Kidney (tissue), 14 donors: ENCODE data around the gene RFPL3. TPM values are rescaled to one million over a fixed set of nuclear protein-coding genes. Genes with fewer than 3 reads are reported as not detected.
A peak's percentile ranks its signal among the peaks of the same experiment; 100 is the strongest.

Experiments used
- DNase-seq, 5 donors: peaks; one replicate each; pipeline ENCODE4 v3.0.0-alpha.2; 2013 to 2020
- FAIRE-seq: peaks from 2 replicates; lab custom pipeline; 2012; peaks lifted over from hg19 to GRCh38; lab: Jason Lieb, UNC
- H3K27ac ChIP-seq, 2 donors: one replicate each; pipeline ENCODE4 v1.7.0; 2013; ENCODE audit warnings: low read depth in 2 of 2, low read length in 2 of 2, inconsistent platforms in 1 of 2
- H3K27me3 ChIP-seq: one replicate; pipeline ENCODE4 v1.7.1; 2013; ENCODE audit warnings: low read length, inconsistent platforms; ENCODE audit not compliant: control insufficient read depth, insufficient read depth
- H3K36me3 ChIP-seq, 3 donors: one replicate each; pipeline versions ENCODE4 v1.7.0 to v1.7.1; 2013; ENCODE audit warnings: low read length in 3 of 3, control low read depth in 1 of 3, inconsistent platforms in 1 of 3; ENCODE audit not compliant: insufficient read depth in 3 of 3, control insufficient read depth in 2 of 3
- H3K4me1 ChIP-seq, 3 donors: one replicate each; pipeline versions ENCODE4 v1.7.0 to v1.7.1; 2013; ENCODE audit warnings: low read length in 3 of 3, inconsistent platforms in 1 of 3, low read depth in 1 of 3; ENCODE audit not compliant: control insufficient read depth in 2 of 3, insufficient read depth in 2 of 3
- H3K4me3 ChIP-seq, 3 donors: one replicate each; pipeline versions ENCODE4 v1.7.0 to v1.8.1; 2013; ENCODE audit warnings: low read length in 3 of 3, control low read depth in 1 of 3, inconsistent platforms in 1 of 3
- H3K9ac ChIP-seq, 3 donors: one replicate each; pipeline versions ENCODE4 v1.7.0 to v1.7.1; 2013; ENCODE audit warnings: low read length in 3 of 3, control low read depth in 1 of 3, inconsistent platforms in 1 of 3
- H3K9me3 ChIP-seq, 3 donors: one replicate each; pipeline versions ENCODE4 v1.7.0 to v1.7.1; 2013; ENCODE audit warnings: low read length in 3 of 3, control low read depth in 1 of 3, inconsistent platforms in 1 of 3; ENCODE audit not compliant: control insufficient read depth in 2 of 3, insufficient read depth in 1 of 3
- CTCF ChIP-seq: IDR thresholded peaks from 3 replicates; pipeline ENCODE4 v1.5.1; 2012; ENCODE audit warnings: mild to moderate bottlenecking, moderate library complexity, borderline replicate concordance; ENCODE audit not compliant: insufficient read depth; ENCODE audit errors: extremely low read depth
- intact Hi-C: fragments of 100-400 bp; cut with DNase I; formaldehyde crosslinking; loops from one replicate; pipeline ENCODE4 v1.11.1; 2022
- polyA plus RNA-seq: library from polyadenylated mRNA; stranded (reverse); fragments of 350-450 nt; fragmentation: Illumina TruSeq; extraction: RNeasy Lipid Tissue Mini Kit (QIAGEN cat#74804); gene quantifications from one replicate; pipeline ENCODE4 v1.2.3, GENCODE V29; 2014; ENCODE audit warnings: low read depth, low replicate concordance; ENCODE audit not compliant: insufficient read depth
- total RNA-seq: library from RNA; stranded (reverse); fragmentation: NEBNext Ultra II Directional; extraction: Animal tissue kit (Norgen Biotek cat#: 25700); gene quantifications from one replicate; pipeline ENCODE4 v1.2.1, GENCODE V29; 2021
- donor health status: control.
- donor health status: control.
- donor health status: control.
- donor health status: control.
- donor health status: control.
- donor health status: DM: yes; HTN: yes; CAD: no.
- donor health status: Normal renal cell carcinoma (clear cell type).

The RFPL3 gene
- total and polyA plus RNA-seq, 2 donors from 2014 or later = not detected

- H3K36me3 ChIP-seq = no peaks in the 10 kb centered on the region
- no peak overlapping the region for H3K4me3 ChIP-seq
- no peak overlapping the region for H3K27ac ChIP-seq
- no peaks in the 10 kb centered on the region for H3K9me3 ChIP-seq
- peaks cover 0 to 2% (median 0%) of the 10 kb centered on the region in 3 donors for H3K4me1 ChIP-seq
- DNase-seq (no peak), FAIRE-seq (no peak)
- H3K9ac ChIP-seq = no peak overlapping the region
- TF ChIP-seq CTCF = no peak
- no peaks in the 10 kb centered on the region for H3K27me3 ChIP-seq
- intact Hi-C loops = no loop called here
These were observed 22.9 kb upstream of the RFPL3 start for GRCh38 chr22:32334660-32335365.

GRCh38 chr22:32335471-32335870 lies 22.2 kb upstream of the RFPL3 start:
- Histone ChIP-seq H3K27me3 (no peaks in the 10 kb centered on the region), H3K4me3 (no peak overlapping the region), H3K9me3 (no peaks in the 10 kb centered on the region), H3K4me1 (peaks cover 0 to 2% (median 0%) of the 10 kb centered on the region in 3 donors), H3K27ac (no peak overlapping the region), H3K36me3 (no peaks in the 10 kb centered on the region), H3K9ac (no peak overlapping the region)
- TF ChIP-seq CTCF = no peak
- intact Hi-C loops = no loop called here
- DNase-seq (no peak), FAIRE-seq (no peak)

- FAIRE-seq = no peak
- no peak overlapping the region for H3K27ac ChIP-seq
- peak in 1 of 5 donors; percentile 21 for DNase-seq
- intact Hi-C loops = no loop called here
- H3K36me3 ChIP-seq = no peaks in the 10 kb centered on the region
- no peaks in the 10 kb centered on the region for H3K9me3 ChIP-seq
- no peak for TF ChIP-seq CTCF
- peaks cover 0 to 2% (median 0%) of the 10 kb centered on the region in 3 donors for H3K4me1 ChIP-seq
- H3K4me3 ChIP-seq = no peak overlapping the region
- no peaks in the 10 kb centered on the region for H3K27me3 ChIP-seq
- no peak overlapping the region for H3K9ac ChIP-seq
These were observed 21.5 kb upstream of the RFPL3 start for GRCh38 chr22:32336121-32336603.
